Adrenal gland (tissue), 5 donors: ENCODE results near the gene SPEM2.

Experiments used
- POLR2A ChIP-seq, 2 donors: fragments of 450-650 bp; IDR thresholded peaks; one replicate each; pipeline ENCODE4 v1.6.1; 2017; ENCODE audit warnings: antibody characterized with exemption in 2 of 2, mild to moderate bottlenecking in 2 of 2, moderate library complexity in 1 of 2
- TF ChIP-seq, protein P1 (sequence below), 6 experiments: fragments of 450-650 bp in 4 of 6; fragments of 200-600 bp in 2 of 6; sonication (generic) in 1 of 6; IDR thresholded peaks; 1 replicate in 5 of 6; 2 replicates in 1 of 6; pipeline versions ENCODE4 v1.5.1 to v1.8.0; 2016 to 2021; ENCODE audit warnings: antibody characterized with exemption in 6 of 6, mild to moderate bottlenecking in 2 of 6, moderate library complexity in 1 of 6
- donor health status: DM: no; HTN: no; CAD: no.

- TF ChIP-seq, protein P1, sequence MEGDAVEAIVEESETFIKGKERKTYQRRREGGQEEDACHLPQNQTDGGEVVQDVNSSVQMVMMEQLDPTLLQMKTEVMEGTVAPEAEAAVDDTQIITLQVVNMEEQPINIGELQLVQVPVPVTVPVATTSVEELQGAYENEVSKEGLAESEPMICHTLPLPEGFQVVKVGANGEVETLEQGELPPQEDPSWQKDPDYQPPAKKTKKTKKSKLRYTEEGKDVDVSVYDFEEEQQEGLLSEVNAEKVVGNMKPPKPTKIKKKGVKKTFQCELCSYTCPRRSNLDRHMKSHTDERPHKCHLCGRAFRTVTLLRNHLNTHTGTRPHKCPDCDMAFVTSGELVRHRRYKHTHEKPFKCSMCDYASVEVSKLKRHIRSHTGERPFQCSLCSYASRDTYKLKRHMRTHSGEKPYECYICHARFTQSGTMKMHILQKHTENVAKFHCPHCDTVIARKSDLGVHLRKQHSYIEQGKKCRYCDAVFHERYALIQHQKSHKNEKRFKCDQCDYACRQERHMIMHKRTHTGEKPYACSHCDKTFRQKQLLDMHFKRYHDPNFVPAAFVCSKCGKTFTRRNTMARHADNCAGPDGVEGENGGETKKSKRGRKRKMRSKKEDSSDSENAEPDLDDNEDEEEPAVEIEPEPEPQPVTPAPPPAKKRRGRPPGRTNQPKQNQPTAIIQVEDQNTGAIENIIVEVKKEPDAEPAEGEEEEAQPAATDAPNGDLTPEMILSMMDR (IDR thresholded peaks at IDR 0.05): no peak
- no peak for TF ChIP-seq POLR2A (IDR thresholded peaks at IDR 0.05)
These were observed 35.2 kb upstream of the SPEM2 start for GRCh38 chr17:7389924-7390910.
